PC-9 (cell line): Measurements from ENCODE around the gene ARL3. TPM values are rescaled to one million over a fixed set of nuclear protein-coding genes. Genes with fewer than 3 reads are reported as not detected.

Source experiments
- BruUV-seq: library from RNA; stranded (reverse); fragments of 400-500 nt; replicated peaks from 2 replicates; lab custom pipeline; 2021; lab: Mats Ljungman, UMichigan
- CTCF ChIA-PET: fragments of 300-600 bp; sonication (Branson Sonifier 250); formaldehyde crosslinking; loops from one replicate; lab custom pipeline; 2022; ENCODE audit warnings: antibody characterized with exemption; lab: Charles Lee
- POLR2A ChIA-PET: fragments of 300-600 bp; sonication (Branson Sonifier 250); formaldehyde crosslinking; loops from one replicate; lab custom pipeline; 2022; ENCODE audit warnings: antibody characterized with exemption; ENCODE audit not compliant: unreplicated experiment; lab: Charles Lee
- DNase-seq, 2 experiments: peaks; one replicate each; pipeline versions ENCODE4 v3.0.0 to v3.0.0-alpha.2; 2015 to 2022; ENCODE audit warnings: mixed read lengths in 1 of 2
- H2AFZ ChIP-seq: fragments of 200-600 bp; sonication (generic); 2 replicates; pipeline ENCODE4 v1.8.1; 2017; ENCODE audit warnings: antibody characterized with exemption
- H3F3A ChIP-seq: fragments of 200-600 bp; sonication (generic); 2 replicates; pipeline ENCODE4 v1.8.1; 2017; ENCODE audit warnings: antibody characterized with exemption, mild to moderate bottlenecking, low read depth; ENCODE audit not compliant: insufficient read depth
- H3K27ac ChIP-seq: fragments of 200-600 bp; sonication (generic); 2 replicates; pipeline ENCODE4 v1.6.1; 2016; ENCODE audit warnings: mixed run types
- H3K27me3 ChIP-seq: fragments of 200-600 bp; sonication (generic); 2 replicates; pipeline ENCODE4 v1.6.1; 2016; ENCODE audit warnings: low read depth, mixed run types; ENCODE audit not compliant: insufficient read depth
- H3K36me3 ChIP-seq: fragments of 200-600 bp; sonication (generic); 2 replicates; pipeline ENCODE4 v1.6.1; 2016; ENCODE audit warnings: low read depth, mixed run types
- H3K4me1 ChIP-seq: fragments of 200-600 bp; sonication (generic); replicated peaks from 2 replicates; pipeline ENCODE4 v1.6.1; 2016; ENCODE audit warnings: mixed run types; ENCODE audit not compliant: insufficient read depth
- H3K4me2 ChIP-seq: fragments of 200-600 bp; sonication (generic); 2 replicates; pipeline ENCODE4 v1.6.1; 2017; ENCODE audit warnings: mixed run types
- H3K4me3 ChIP-seq: fragments of 200-600 bp; sonication (generic); 2 replicates; pipeline ENCODE4 v1.6.1; 2016; ENCODE audit warnings: mixed run types
- H3K79me2 ChIP-seq: fragments of 200-600 bp; sonication (generic); 2 replicates; pipeline ENCODE4 v1.6.1; 2017; ENCODE audit warnings: low read depth, mixed run types
- H3K9me2 ChIP-seq: fragments of 200-600 bp; sonication (generic); 2 replicates; pipeline ENCODE4 v1.8.1; 2017; ENCODE audit warnings: mild to moderate bottlenecking; ENCODE audit not compliant: insufficient read depth
- H3K9me3 ChIP-seq: fragments of 200-600 bp; sonication (generic); 2 replicates; pipeline ENCODE4 v1.8.1; 2016; ENCODE audit warnings: low read depth; ENCODE audit not compliant: insufficient read depth
- H4K20me1 ChIP-seq: fragments of 200-600 bp; sonication (generic); 2 replicates; pipeline ENCODE4 v1.8.1; 2017; ENCODE audit not compliant: insufficient read depth
- CTCF ChIP-seq: fragments of 200-600 bp; sonication (generic); conservative IDR thresholded peaks from 2 replicates; pipeline ENCODE4 v1.6.1; 2017; ENCODE audit warnings: mixed run types, antibody characterized with exemption, mild to moderate bottlenecking, moderate library complexity
- EZH2 ChIP-seq: fragments of 200-600 bp; sonication (generic); IDR thresholded peaks from 2 replicates; pipeline ENCODE4 v1.8.0; 2017; ENCODE audit warnings: antibody characterized with exemption, low read depth
- intact Hi-C: fragments of 100-400 bp; cut with micrococcal nuclease; formaldehyde crosslinking; loops from one replicate; pipeline ENCODE4 v1.10.0; 2022; ENCODE audit not compliant: unreplicated experiment
- total RNA-seq: library from RNA; stranded (reverse); gene quantifications from 2 replicates; pipeline ENCODE4 v1.2.3, GENCODE V29; 2021

Gene ARL3
- total RNA-seq, 1 experiment from 2014 or later = 9.7 TPM

GRCh38 chr10:102627736-102628293 lies 86.4 kb downstream of the ARL3 start:
- BruUV-seq = no TSS peak
- no peak overlapping the region for H2AFZ ChIP-seq
- H3K4me1 ChIP-seq = peaks cover 58% of the 10 kb centered on the region
- no peaks in the 10 kb centered on the region for H4K20me1 ChIP-seq
- H3F3A ChIP-seq = peaks cover 32% of the 10 kb centered on the region
- no peaks in the 10 kb centered on the region for H3K27me3 ChIP-seq
- TF ChIP-seq EZH2 (no peak), CTCF (no peak)
- no peaks in the 10 kb centered on the region for H3K9me3 ChIP-seq
- intact Hi-C loops = loop anchor here (2.0 kb wide), 2 partner anchors 15 to 23 kb away; no protein-coding TSS in a partner anchor
- CTCF ChIA-PET = interaction anchor here (0.5 kb wide), 1 partner anchor 165 kb away, joined by 3 read pairs; no protein-coding TSS in a partner anchor
- peak overlapping the region; percentile 84 for H3K27ac ChIP-seq
- DNase-seq = no peak
- H3K79me2 ChIP-seq = no peaks in the 10 kb centered on the region
- no peaks in the 10 kb centered on the region for H3K36me3 ChIP-seq
- H3K4me2 ChIP-seq = peak overlapping the region; percentile 60
- no peak overlapping the region for H3K4me3 ChIP-seq
- H3K9me2 ChIP-seq = no peaks in the 10 kb centered on the region
- POLR2A ChIA-PET = interaction anchor here (1.0 kb wide), 1 partner anchor 15 kb away, joined by 4 read pairs; no protein-coding TSS in a partner anchor

- peaks cover 30% of the 10 kb centered on the region for H3F3A ChIP-seq
- CTCF ChIA-PET = no interaction called here
- H3K36me3 ChIP-seq = no peaks in the 10 kb centered on the region
- H2AFZ ChIP-seq = no peak overlapping the region
- DNase-seq = no peak
- H3K9me3 ChIP-seq = no peaks in the 10 kb centered on the region
- POLR2A ChIA-PET = interaction anchor here (0.7 to 1.0 kb wide), 2 partner anchors 15 to 29 kb away, joined by 4 to 6 read pairs; no protein-coding TSS in a partner anchor
- no peak overlapping the region for H3K4me3 ChIP-seq
- BruUV-seq = no TSS peak
- H3K4me1 ChIP-seq = peaks cover 53% of the 10 kb centered on the region
- no peaks in the 10 kb centered on the region for H3K9me2 ChIP-seq
- no peak for TF ChIP-seq EZH2
- TF ChIP-seq CTCF = no peak
- H3K27ac ChIP-seq = peak overlapping the region; percentile 84; the same call in 1 of the 2 replicates
- H3K79me2 ChIP-seq = no peaks in the 10 kb centered on the region
- H3K27me3 ChIP-seq = no peaks in the 10 kb centered on the region
- peak overlapping the region; percentile 60; the same call in 1 of the 2 replicates for H3K4me2 ChIP-seq
- no peaks in the 10 kb centered on the region for H4K20me1 ChIP-seq
- intact Hi-C loops = no loop called here
These were observed 86.9 kb downstream of the ARL3 start for GRCh38 chr10:102627291-102627735.

GRCh38 chr10:102626026-102626685 lies 88.0 kb downstream of the ARL3 start:
- Histone ChIP-seq H3F3A (peaks cover 30% of the 10 kb centered on the region), H3K9me3 (no peaks in the 10 kb centered on the region), H3K4me1 (peaks cover 41% of the 10 kb centered on the region), H3K27ac (no peak overlapping the region), H3K9me2 (no peaks in the 10 kb centered on the region), H4K20me1 (no peaks in the 10 kb centered on the region), H3K27me3 (no peaks in the 10 kb centered on the region), H3K79me2 (no peaks in the 10 kb centered on the region), H3K36me3 (no peaks in the 10 kb centered on the region), H2AFZ (no peak overlapping the region), H3K4me2 (no peak overlapping the region), H3K4me3 (no peak overlapping the region)
- DNase-seq = no peak
- intact Hi-C loops = no loop called here
- TF ChIP-seq CTCF = no peak
- no peak for TF ChIP-seq EZH2
- ChIA-PET CTCF (interaction anchor here (0.6 kb wide), 1 partner anchor 481 kb away, joined by 11 read pairs; no protein-coding TSS in a partner anchor), POLR2A (interaction anchor here (0.5 to 0.7 kb wide), 2 partner anchors 29 to 30 kb away, joined by 4 to 6 read pairs; no protein-coding TSS in a partner anchor)
- no TSS peak for BruUV-seq
